CMK (cell line): Measurements from ENCODE around the gene ACOX3.

ENCODE experiments used
- DNase-seq: peaks from one replicate; pipeline ENCODE4 v3.0.0-alpha.2; 2010; ENCODE audit warnings: low read depth

Gene ACOX3

DNA sequence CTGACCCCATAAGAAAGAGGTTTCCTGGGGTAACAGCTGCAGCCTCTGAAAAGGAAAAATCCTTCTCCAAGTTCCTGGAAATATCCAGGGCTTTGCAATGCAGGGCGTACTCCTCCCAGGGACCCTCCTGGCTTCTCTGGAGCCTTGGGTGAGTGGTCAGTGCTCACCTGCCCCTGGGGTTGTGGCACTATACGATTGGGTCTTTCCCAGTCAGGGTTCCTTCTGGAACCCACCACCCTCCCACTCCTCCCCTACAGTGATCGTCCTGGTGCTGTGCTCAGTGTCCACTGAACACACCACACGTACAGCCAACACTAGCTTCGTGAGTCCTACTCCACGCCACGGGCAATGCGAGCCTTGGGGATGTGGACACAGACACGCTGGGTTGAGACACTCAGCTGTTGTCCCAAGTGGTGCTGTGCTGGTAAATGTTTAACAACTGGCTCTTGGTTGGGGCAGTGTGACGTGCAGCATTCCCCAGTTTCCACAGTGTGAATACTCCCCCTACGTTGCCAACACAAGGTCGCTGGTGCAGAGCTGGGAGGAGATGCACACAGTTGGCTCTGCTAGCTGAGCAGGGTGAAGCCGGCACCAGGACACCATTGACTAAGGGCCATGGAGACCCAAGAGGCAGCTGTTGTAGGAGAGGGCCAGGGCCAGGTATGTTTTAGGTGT, 105.6 kb downstream of the ACOX3 start:
- no peak for DNase-seq

GRCh38 chr4:8333726-8334460, 106.6 kb downstream of the ACOX3 start:
- no peak for DNase-seq

DNA sequence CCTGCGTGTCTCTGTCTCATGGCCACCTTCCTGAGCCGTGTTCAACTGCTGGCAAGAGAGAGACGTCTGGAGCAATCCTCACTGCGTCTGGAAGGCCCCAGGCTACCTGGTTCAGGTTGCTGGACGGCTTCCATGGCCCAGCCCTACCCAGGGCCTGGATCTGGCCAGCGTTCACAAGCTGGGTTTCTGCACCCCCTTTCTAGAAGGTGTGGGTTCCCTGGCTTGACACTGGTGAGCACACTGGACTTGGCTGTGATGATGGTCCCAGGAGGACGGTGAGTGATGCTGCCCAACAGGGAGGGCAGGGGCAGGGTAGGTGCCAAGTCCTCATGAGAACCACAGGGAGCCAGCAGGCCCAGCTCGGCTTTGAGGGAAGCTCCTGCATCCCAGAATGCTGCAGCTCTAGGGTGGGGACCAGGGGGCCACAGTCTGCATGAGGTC, 107.6 kb downstream of the ACOX3 start:
- no peak for DNase-seq

GRCh38 chr4:8332038-8332857, 108.3 kb downstream of the ACOX3 start:
- DNase-seq = no peak

- no peak for DNase-seq
Observed at GRCh38 chr4:8331575-8331955, 109.0 kb downstream of the ACOX3 start.

GRCh38 chr4:8330821-8331574, 109.5 kb downstream of the ACOX3 start:
- DNase-seq = no peak

- no peak for DNase-seq
Observed at GRCh38 chr4:8329859-8330761, 110.4 kb downstream of the ACOX3 start.

DNA sequence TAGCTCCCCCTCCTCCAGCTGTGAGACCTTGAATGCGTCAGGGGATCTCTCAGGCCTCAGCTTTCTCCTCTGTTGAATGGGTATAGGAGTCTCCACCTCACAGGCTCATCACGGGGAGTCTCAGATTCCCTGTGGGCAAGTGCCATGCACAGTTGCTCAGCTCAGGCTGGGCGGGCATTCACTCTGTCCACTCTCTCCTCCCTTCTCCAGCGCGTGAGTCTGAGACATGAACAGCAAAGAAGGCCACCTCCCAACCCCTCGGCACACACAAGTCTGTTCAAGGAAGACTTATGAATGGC, 111.0 kb downstream of the ACOX3 start:
- no peak for DNase-seq

- DNase-seq = no peak
Observed at GRCh38 chr4:8328866-8329559, 111.5 kb downstream of the ACOX3 start.

- no peak for DNase-seq
Observed at GRCh38 chr4:8328456-8328855, 112.1 kb downstream of the ACOX3 start.

DNA sequence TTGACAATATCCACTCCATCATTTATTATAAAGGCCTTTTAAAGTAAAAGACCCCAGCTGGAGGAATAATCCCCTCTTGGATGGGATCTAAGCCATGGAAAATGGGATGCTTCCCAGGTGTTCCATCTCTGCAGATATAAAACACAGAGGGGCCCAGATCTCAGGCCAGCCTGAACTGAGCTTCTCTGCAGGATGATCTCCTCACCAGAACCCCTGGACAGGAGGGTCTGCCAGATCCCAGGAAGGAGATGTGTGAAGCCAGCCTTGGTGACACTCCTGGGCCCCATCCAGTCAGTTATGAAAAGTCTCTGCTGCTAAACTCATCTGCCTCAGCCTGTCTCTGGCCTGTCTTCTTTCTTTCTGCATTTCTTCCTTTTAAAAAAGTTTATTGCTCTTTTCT, 114.3 kb downstream of the ACOX3 start:
- no peak for DNase-seq

DNA sequence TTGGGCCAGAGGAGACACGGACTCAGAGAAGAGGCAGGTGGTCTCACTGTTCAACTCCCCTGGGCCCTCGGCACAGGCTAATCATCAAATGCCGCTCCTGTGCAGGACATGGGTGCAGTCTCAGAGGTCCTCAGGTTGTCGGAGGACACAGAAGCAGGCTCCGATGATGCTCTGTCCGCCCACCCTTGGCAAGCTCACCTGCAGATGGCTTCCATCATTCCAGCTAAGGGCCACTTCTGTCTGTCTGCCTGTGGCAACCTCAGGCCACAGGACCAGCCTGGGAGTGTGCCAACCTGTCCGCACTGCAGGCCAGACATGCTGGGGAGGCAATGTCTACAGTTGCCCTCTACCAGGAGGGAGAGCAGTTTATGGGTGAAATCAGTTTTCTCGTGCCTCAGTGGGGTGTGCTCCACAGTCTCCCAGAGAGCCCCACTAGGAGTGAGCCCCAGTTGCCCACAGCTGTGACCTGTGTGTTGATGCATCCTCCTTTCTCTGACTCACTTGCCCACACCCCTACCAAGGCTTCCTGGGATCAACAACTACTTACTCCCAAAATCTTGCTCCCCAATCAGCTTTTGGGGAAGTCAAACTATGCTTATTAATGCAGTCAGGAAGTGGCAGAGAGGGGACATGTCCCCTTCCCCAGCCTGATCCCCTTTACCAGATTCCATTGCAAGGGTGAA, 115.1 kb downstream of the ACOX3 start:
- DNase-seq = no peak

DNA sequence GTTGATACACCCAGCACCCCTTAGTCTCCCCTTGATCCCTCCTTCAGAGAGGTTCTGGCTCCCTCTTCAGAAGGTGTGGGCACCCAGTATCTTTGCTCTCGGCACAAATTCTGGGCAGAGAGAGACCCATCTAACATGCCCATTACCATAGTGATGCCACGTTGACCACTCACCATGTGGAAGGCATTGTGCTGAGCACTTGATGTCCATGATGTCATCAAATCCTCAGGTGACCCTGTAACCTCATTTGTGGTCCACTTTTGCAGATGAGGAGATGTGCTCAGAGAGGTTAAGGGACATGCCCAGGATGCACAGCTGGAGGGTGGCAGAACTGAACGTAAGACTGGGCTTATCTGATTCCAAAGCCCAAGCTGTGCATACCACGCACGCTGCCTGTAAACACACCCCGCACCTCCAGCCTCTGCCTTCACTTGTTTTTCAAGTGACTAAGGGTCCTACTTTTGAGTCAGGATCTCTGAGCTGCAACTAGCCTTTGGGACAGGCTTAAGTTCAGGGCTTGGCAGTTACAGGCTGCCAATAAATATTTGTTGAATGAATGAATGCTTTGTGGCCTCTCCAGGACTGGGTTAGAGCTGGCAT, 115.8 kb downstream of the ACOX3 start:
- no peak for DNase-seq

DNA sequence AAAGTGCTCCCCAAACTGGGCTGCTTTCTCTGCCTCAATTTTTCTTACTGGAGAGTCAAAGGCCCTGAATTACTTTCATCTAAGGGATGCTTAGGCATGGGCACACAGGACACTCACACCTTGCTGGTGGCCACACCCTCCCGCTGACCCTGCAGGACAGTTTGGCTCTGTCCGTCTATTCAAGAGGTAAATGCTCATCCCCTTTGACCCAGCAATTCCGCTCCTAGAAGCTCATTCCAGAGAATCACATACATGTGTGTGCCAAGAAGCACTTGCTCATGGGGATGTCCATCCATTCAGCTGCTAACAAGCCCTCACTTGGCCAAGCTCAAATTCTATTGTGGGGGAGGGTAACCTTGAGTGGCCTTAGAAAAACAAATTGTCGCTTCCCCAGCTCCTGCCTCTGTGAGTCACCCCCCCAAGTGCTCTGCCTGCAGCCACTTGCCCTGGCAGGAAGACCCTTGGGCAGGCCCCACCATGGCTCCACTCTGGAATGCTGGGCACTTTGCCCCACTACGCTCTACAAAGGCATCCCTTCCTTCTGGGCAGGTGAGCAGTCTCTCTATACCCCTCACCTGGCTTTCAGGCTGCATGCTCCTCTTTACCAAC, 116.5 kb downstream of the ACOX3 start:
- DNase-seq = no peak

- DNase-seq = no peak
Observed at GRCh38 chr4:8322794-8323704, 117.5 kb downstream of the ACOX3 start.

- DNase-seq = no peak
Observed at GRCh38 chr4:8321771-8322170, 118.8 kb downstream of the ACOX3 start.

DNA sequence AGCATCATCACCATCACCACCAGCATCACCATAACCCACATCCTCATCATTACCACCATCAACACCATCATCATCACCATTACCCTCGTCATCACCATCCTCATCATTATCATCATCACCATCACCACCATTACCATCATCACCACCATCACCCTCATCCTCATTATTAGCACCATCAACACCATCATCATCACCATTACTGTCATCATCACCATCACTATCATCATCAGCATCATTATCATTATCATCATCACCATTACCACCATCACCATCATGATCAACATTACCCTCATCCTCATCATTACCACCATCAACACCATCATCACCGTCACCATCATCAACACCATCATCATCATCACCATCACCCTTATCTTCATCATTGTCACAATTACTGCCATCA, 119.3 kb downstream of the ACOX3 start:
- DNase-seq = no peak

DNA sequence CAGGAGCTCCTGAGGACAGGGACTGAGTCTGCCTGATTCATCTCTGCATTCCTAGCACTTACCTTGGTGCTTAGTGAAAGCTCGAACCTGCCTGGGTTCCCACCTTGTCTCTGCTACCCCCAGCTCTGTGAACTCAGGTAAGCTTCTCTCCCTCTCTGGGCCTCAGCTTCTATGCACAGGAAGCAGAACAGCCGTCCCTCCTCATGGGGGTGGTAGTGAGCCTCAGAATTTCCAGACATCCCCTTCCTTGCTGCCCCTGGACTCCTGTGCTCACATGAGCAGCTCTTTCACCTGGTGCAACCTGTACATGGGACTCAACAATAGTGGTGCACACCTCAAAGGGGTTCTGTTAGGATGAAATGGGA, 120.2 kb downstream of the ACOX3 start:
- no peak for DNase-seq
